Thyroid gland (tissue), 4 donors: ENCODE results near the gene MAP10. TPM values are rescaled to one million over a fixed set of nuclear protein-coding genes. Genes with fewer than 3 reads are reported as not detected.

ENCODE experiments used
- DNase-seq, 2 donors: peaks; one replicate each; pipeline ENCODE4 v3.0.0-alpha.2; 2019
- H3K27ac ChIP-seq, 3 donors: fragments of 200-600 bp; sonication (generic); 1 replicate in 2 of 3; 2 replicates in 1 of 3; pipeline ENCODE4 v1.5.1; 2016 to 2019; ENCODE audit warnings: mild to moderate bottlenecking in 1 of 3, moderate library complexity in 1 of 3
- H3K27me3 ChIP-seq: fragments of 200-600 bp; sonication (generic); one replicate; pipeline ENCODE4 v1.5.1; 2019
- H3K36me3 ChIP-seq, 2 donors: fragments of 200-600 bp; sonication (generic); one replicate each; pipeline ENCODE4 v1.5.1; 2016 to 2019
- H3K4me1 ChIP-seq, 2 donors: fragments of 200-600 bp; sonication (generic); one replicate each; pipeline ENCODE4 v1.5.1; 2017 to 2019
- H3K4me3 ChIP-seq, 3 donors: fragments of 200-600 bp; sonication (generic); replicated peaks in 1 of 3; 1 replicate in 2 of 3; 2 replicates in 1 of 3; pipeline ENCODE4 v1.5.1; 2016; ENCODE audit warnings: mild to moderate bottlenecking in 1 of 3
- H3K9me3 ChIP-seq: fragments of 200-600 bp; sonication (generic); one replicate; pipeline ENCODE4 v1.5.1; 2017
- CTCF ChIP-seq, 6 experiments: fragments of 200-600 bp in 3 of 6; fragments of 450-650 bp in 3 of 6; sonication (generic) in 3 of 6; IDR thresholded peaks; one replicate each; pipeline ENCODE4 v1.5.1; 2016 to 2019; ENCODE audit warnings: antibody characterized with exemption in 6 of 6, mild to moderate bottlenecking in 2 of 6, inconsistent platforms in 1 of 6, moderate library complexity in 1 of 6
- POLR2A ChIP-seq, 2 donors: fragments of 450-650 bp; IDR thresholded peaks; one replicate each; pipeline ENCODE4 v1.6.1; 2017; ENCODE audit warnings: antibody characterized with exemption in 2 of 2, mild to moderate bottlenecking in 2 of 2, moderate library complexity in 1 of 2
- WGBS, 2 donors: methylation state at CpG; one replicate each; pipeline ENCODE4 v1.1.5; 2017; 5-methylcytosine and 5-hydroxymethylcytosine counted together
- intact Hi-C: fragments of 100-400 bp; cut with DNase I; formaldehyde crosslinking; loops from one replicate; pipeline ENCODE4 v1.15.1; 2023
- total RNA-seq, 4 donors: library from RNA; depleted of rRNA; stranded (reverse); fragments of >200 nt; gene quantifications; one replicate each; pipeline ENCODE4 v1.2.3, GENCODE V29; 2016

The MAP10 gene
- total RNA-seq, 4 donors from 2014 or later: 3.8 to 6.6 (median 4.8) TPM

- TF ChIP-seq POLR2A (IDR thresholded peaks at IDR 0.05): no peak
- TF ChIP-seq CTCF (IDR thresholded peaks at IDR 0.05): no peak
- H3K36me3 ChIP-seq: no peaks in the 10 kb centered on the region
- no peaks in the 10 kb centered on the region for H3K4me1 ChIP-seq
- no peaks in the 10 kb centered on the region for H3K9me3 ChIP-seq
- intact Hi-C loops: no loop called here
- H3K27me3 ChIP-seq: no peaks in the 10 kb centered on the region
- no peak for DNase-seq
- H3K27ac ChIP-seq: no peak overlapping the region
- no peak overlapping the region for H3K4me3 ChIP-seq
- WGBS, 2 donors: 79 to 82% methylated on average over 7 of the region's 7 CpGs
Observed at GRCh38 chr1:232788235-232788872, 16.9 kb upstream of the MAP10 start.

GRCh38 chr1:232789651-232790050 lies 15.6 kb upstream of the MAP10 start:
- H3K27ac ChIP-seq: no peak overlapping the region
- TF ChIP-seq POLR2A (IDR thresholded peaks at IDR 0.05) (no peak), CTCF (IDR thresholded peaks at IDR 0.05) (no peak)
- intact Hi-C loops: no loop called here
- peaks cover 0 to 4% of the 10 kb centered on the region in 2 donors for H3K4me1 ChIP-seq
- H3K36me3 ChIP-seq: no peaks in the 10 kb centered on the region
- H3K9me3 ChIP-seq: no peaks in the 10 kb centered on the region
- no peak overlapping the region for H3K4me3 ChIP-seq
- DNase-seq: no peak
- no peaks in the 10 kb centered on the region for H3K27me3 ChIP-seq

DNA sequence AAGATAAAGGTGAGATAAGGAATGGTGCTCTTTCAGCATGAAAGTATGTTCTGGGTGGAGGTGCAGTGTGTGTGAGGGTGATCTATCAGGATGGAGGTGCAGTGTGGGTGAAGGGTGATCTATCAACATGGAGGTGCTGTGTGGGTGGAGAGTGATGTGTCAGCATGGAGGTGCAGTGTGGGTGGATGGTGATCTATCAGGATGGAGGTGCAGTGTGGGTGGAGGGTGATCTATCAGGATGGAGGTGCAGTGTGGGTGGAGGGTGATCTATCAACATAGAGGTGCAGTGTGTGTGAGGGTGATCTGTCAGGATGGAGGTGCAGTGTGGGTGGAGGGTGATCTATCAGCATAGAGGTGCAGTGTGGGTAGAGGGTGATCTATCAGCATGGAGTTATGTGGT lies 12.3 kb upstream of the MAP10 start:
- H3K27ac ChIP-seq: no peak overlapping the region
- intact Hi-C loops: no loop called here
- H3K4me3 ChIP-seq: no peak overlapping the region
- no peaks in the 10 kb centered on the region for H3K27me3 ChIP-seq
- peaks cover 0 to 4% of the 10 kb centered on the region in 2 donors for H3K4me1 ChIP-seq
- H3K9me3 ChIP-seq: no peaks in the 10 kb centered on the region
- H3K36me3 ChIP-seq: no peaks in the 10 kb centered on the region
- no peak for DNase-seq
- TF ChIP-seq CTCF (IDR thresholded peaks at IDR 0.05): no peak
- no peak for TF ChIP-seq POLR2A (IDR thresholded peaks at IDR 0.05)

- Histone ChIP-seq H3K9me3 (no peaks in the 10 kb centered on the region), H3K4me3 (no peak overlapping the region), H3K4me1 (peaks cover 0 to 4% of the 10 kb centered on the region in 2 donors), H3K27me3 (no peaks in the 10 kb centered on the region), H3K27ac (no peak overlapping the region), H3K36me3 (no peaks in the 10 kb centered on the region)
- WGBS, 2 donors: 11 to 20% methylated on average over 3 of the region's 3 CpGs
- intact Hi-C loops: no loop called here
- DNase-seq: peak; percentile 3 to 9
- TF ChIP-seq POLR2A (IDR thresholded peaks at IDR 0.05): no peak
- TF ChIP-seq CTCF (IDR thresholded peaks at IDR 0.05): peak in 1 of 6 experiments; percentile 17
Observed at GRCh38 chr1:232793944-232794343, 11.3 kb upstream of the MAP10 start.

DNA sequence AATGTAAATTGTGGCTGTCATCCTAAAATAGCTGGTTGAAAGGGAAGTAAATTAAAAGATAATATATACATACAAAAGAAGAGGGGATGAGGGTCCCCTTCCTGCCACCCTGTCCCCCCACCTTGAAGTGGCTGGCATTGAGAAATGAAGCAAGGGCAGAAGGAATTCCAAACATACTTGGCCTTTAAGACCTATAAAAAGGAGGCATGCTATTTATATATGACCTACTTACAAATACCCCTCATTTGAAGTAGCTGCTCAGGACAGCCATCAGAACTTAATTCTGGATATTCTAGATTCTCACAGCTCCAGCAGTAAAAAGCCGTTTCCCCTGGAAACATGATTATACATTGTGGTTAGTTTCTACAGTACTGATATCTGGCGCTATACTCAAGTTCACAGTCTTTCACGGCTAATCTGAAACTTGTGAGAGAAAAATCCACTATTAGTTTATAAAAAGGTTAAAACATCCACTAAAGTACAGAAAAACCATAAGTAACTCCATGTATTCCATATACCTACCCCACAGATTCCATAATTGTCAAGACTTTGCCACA lies 9.6 kb upstream of the MAP10 start:
- Histone ChIP-seq H3K9me3 (no peaks in the 10 kb centered on the region), H3K4me1 (peaks cover 0 to 4% of the 10 kb centered on the region in 2 donors), H3K36me3 (no peaks in the 10 kb centered on the region), H3K27ac (no peak overlapping the region), H3K27me3 (no peaks in the 10 kb centered on the region), H3K4me3 (no peak overlapping the region)
- intact Hi-C loops: no loop called here
- TF ChIP-seq POLR2A (IDR thresholded peaks at IDR 0.05) (no peak), CTCF (IDR thresholded peaks at IDR 0.05) (no peak)
- 86 to 89% methylated on average over 3 of the region's 3 CpGs for WGBS, 2 donors
- DNase-seq: no peak
